IMR-90 (cell line): ENCODE measurements around the gene FOXK1. TPM values are rescaled to one million over a fixed set of nuclear protein-coding genes. Genes with fewer than 3 reads are reported as not detected.

Experiments
- ATAC-seq: fragments of 200-7000 bp; cut with Tn5 transposase; 2 replicates; pipeline ENCODE4 v1.9.1; 2020; ENCODE audit warnings: low read depth, mild to moderate bottlenecking, moderate library complexity
- BruUV-seq: library from RNA; stranded (reverse); fragments of 400-500 nt; replicated peaks from 2 replicates; lab custom pipeline; 2021; lab: Mats Ljungman, UMichigan
- CTCF ChIA-PET: fragments of 300-600 bp; formaldehyde crosslinking; extraction: SDS; loops from one replicate; lab custom pipeline; 2021; ENCODE audit warnings: antibody characterized with exemption; lab: Yijun Ruan, JAX
- POLR2A ChIA-PET: fragments of 300-600 bp; sonication (Branson Sonifier 250); formaldehyde crosslinking; loops from one replicate; lab custom pipeline; 2022; ENCODE audit warnings: antibody characterized with exemption; ENCODE audit not compliant: unreplicated experiment; lab: Charles Lee
- DNase-seq: peaks from one replicate; pipeline ENCODE4 v3.0.0; 2013
- H2AFZ ChIP-seq: replicated peaks from 2 replicates; pipeline ENCODE3; 2013; ENCODE audit warnings: low read length, mild to moderate bottlenecking; ENCODE audit not compliant: poor library complexity
- H2AK5ac ChIP-seq: 2 replicates; pipeline ENCODE4 v1.6.1; 2013; ENCODE audit warnings: low read depth, low read length, inconsistent platforms
- H2AK9ac ChIP-seq: replicated peaks from 2 replicates; pipeline ENCODE3; 2013; ENCODE audit warnings: mild to moderate bottlenecking, low read depth, low read length, moderate library complexity; ENCODE audit not compliant: poor library complexity
- H2BK120ac ChIP-seq: 2 replicates; pipeline ENCODE4 v1.6.1; 2013; ENCODE audit warnings: low read depth, low read length, inconsistent platforms
- H2BK15ac ChIP-seq: 3 replicates; pipeline ENCODE4 v1.6.1; 2013; ENCODE audit warnings: low read depth, low read length, inconsistent platforms
- H2BK20ac ChIP-seq: 2 replicates; pipeline ENCODE4 v1.6.1; 2013; ENCODE audit warnings: low read depth, mild to moderate bottlenecking, inconsistent platforms, low read length, moderate library complexity
- H2BK5ac ChIP-seq: 2 replicates; pipeline ENCODE4 v1.6.1; 2013; ENCODE audit warnings: mild to moderate bottlenecking, low read depth, low read length, inconsistent platforms; ENCODE audit not compliant: poor library complexity, severe bottlenecking
- H3K14ac ChIP-seq: replicated peaks from 2 replicates; pipeline ENCODE4 v1.6.1; 2013; ENCODE audit warnings: low read depth, low read length, inconsistent platforms
- H3K18ac ChIP-seq: 2 replicates; pipeline ENCODE4 v1.6.1; 2013; ENCODE audit warnings: low read depth, low read length, control low read depth
- H3K23ac ChIP-seq: 2 replicates; pipeline ENCODE4 v1.6.1; 2013; ENCODE audit warnings: low read depth, low read length, inconsistent platforms
- H3K27ac ChIP-seq: 2 replicates; pipeline ENCODE4 v1.5.1; 2013; ENCODE audit warnings: mild to moderate bottlenecking, control low read depth, low read length; ENCODE audit not compliant: insufficient read depth
- H3K27me3 ChIP-seq: 2 replicates; pipeline ENCODE4 v1.6.1; 2013; ENCODE audit warnings: low read length; ENCODE audit not compliant: control insufficient read depth, insufficient read depth
- H3K36me3 ChIP-seq: 2 replicates; pipeline ENCODE4 v1.6.1; 2013; ENCODE audit warnings: low read length, mixed read lengths; ENCODE audit not compliant: control insufficient read depth, insufficient read depth
- H3K4ac ChIP-seq: 2 replicates; pipeline ENCODE4 v1.6.1; 2013; ENCODE audit warnings: low read depth, low read length, inconsistent platforms
- H3K4me1 ChIP-seq: 2 replicates; pipeline ENCODE4 v1.6.1; 2013; ENCODE audit warnings: low read length, mixed read lengths; ENCODE audit not compliant: control insufficient read depth, insufficient read depth
- H3K4me2 ChIP-seq: 2 replicates; pipeline ENCODE4 v1.6.1; 2013; ENCODE audit warnings: low read depth, mild to moderate bottlenecking, control low read depth, low read length, moderate library complexity
- H3K4me3 ChIP-seq: 2 replicates; pipeline ENCODE4 v1.5.1; 2013; ENCODE audit warnings: low read depth, mild to moderate bottlenecking, control low read depth, low read length, moderate library complexity; ENCODE audit not compliant: insufficient read depth
- H3K56ac ChIP-seq: 2 replicates; pipeline ENCODE4 v1.6.1; 2013; ENCODE audit warnings: low read length, inconsistent platforms; ENCODE audit not compliant: insufficient read depth; ENCODE audit errors: extremely low read depth
- H3K79me1 ChIP-seq, 2 experiments: 2 replicates each; pipeline ENCODE4 v1.6.1; 2013; ENCODE audit warnings: low read length in 2 of 2, inconsistent platforms in 1 of 2, low read depth in 1 of 2
- H3K9ac ChIP-seq: 2 replicates; pipeline ENCODE4 v1.6.1; 2013; ENCODE audit warnings: low read depth, low read length, control low read depth
- H3K9me1 ChIP-seq: 2 replicates; pipeline ENCODE4 v1.6.1; 2013; ENCODE audit warnings: low read length, inconsistent platforms; ENCODE audit not compliant: insufficient read depth
- H3K9me3 ChIP-seq: 2 replicates; pipeline ENCODE4 v1.6.1; 2013; ENCODE audit warnings: low read length; ENCODE audit not compliant: control insufficient read depth, insufficient read depth
- H4K20me1 ChIP-seq: 2 replicates; pipeline ENCODE4 v1.6.1; 2013; ENCODE audit warnings: low read length, inconsistent platforms; ENCODE audit not compliant: insufficient read depth
- H4K5ac ChIP-seq: 2 replicates; pipeline ENCODE4 v1.6.1; 2013; ENCODE audit warnings: mild to moderate bottlenecking, low read depth, low read length, control low read depth
- H4K8ac ChIP-seq, 2 experiments: 2 replicates each; pipeline ENCODE4 v1.6.1; 2013; ENCODE audit warnings: low read depth in 2 of 2, low read length in 2 of 2, control low read depth in 1 of 2, inconsistent platforms in 1 of 2
- H4K91ac ChIP-seq: 2 replicates; pipeline ENCODE4 v1.6.1; 2013; ENCODE audit warnings: low read depth, low read length, inconsistent platforms; ENCODE audit not compliant: insufficient read depth
- BHLHE40 ChIP-seq: fragments of 150-350 bp; IDR thresholded peaks from 2 replicates; pipeline ENCODE4 v1.6.1; 2016; ENCODE audit warnings: mild to moderate bottlenecking, low read depth, low read length
- CEBPB ChIP-seq: IDR thresholded peaks from 2 replicates; pipeline ENCODE4 v1.6.1; 2012; ENCODE audit warnings: low read depth, low read length, improper control_type of control experiment
- CTCF ChIP-seq: conservative IDR thresholded peaks from 2 replicates; pipeline ENCODE4 v1.5.1; 2012; ENCODE audit warnings: mild to moderate bottlenecking, low read depth, low read length, improper control_type of control experiment
- ELK1 ChIP-seq: fragments of 150-350 bp; IDR thresholded peaks from 2 replicates; pipeline ENCODE4 v1.6.1; 2016; ENCODE audit warnings: low read depth, mild to moderate bottlenecking, low read length, moderate library complexity, borderline replicate concordance
- FOS ChIP-seq: fragments of 150-350 bp; IDR thresholded peaks from 2 replicates; pipeline ENCODE4 v1.6.1; 2016; ENCODE audit warnings: low read depth, low read length
- MAFK ChIP-seq: IDR thresholded peaks from 2 replicates; pipeline ENCODE4 v1.6.1; 2012; ENCODE audit warnings: low read depth, low read length, improper control_type of control experiment
- MAZ ChIP-seq: IDR thresholded peaks from 2 replicates; pipeline ENCODE4 v1.6.1; 2012; ENCODE audit warnings: low read depth, mild to moderate bottlenecking, low read length, improper control_type of control experiment, moderate library complexity, borderline replicate concordance
- MXI1 ChIP-seq: IDR thresholded peaks from 2 replicates; pipeline ENCODE4 v1.6.1; 2012; ENCODE audit warnings: low read depth, mild to moderate bottlenecking, low read length, moderate library complexity, borderline replicate concordance
- NFE2L2 ChIP-seq: fragments of 150-350 bp; IDR thresholded peaks from 2 replicates; pipeline ENCODE4 v1.6.1; 2016; ENCODE audit warnings: low read depth, mild to moderate bottlenecking, low read length
- POLR2A ChIP-seq: IDR thresholded peaks from 2 replicates; pipeline ENCODE4 v1.6.1; 2012; ENCODE audit warnings: mild to moderate bottlenecking, low read depth, low read length
- RAD21 ChIP-seq: IDR thresholded peaks from 2 replicates; pipeline ENCODE4 v1.6.1; 2012; ENCODE audit warnings: low read length, improper control_type of control experiment
- RCOR1 ChIP-seq: IDR thresholded peaks from 2 replicates; pipeline ENCODE4 v1.6.1; 2012; ENCODE audit warnings: mild to moderate bottlenecking, low read length, improper control_type of control experiment; ENCODE audit not compliant: insufficient replicate concordance
- RFX5 ChIP-seq: IDR thresholded peaks from 2 replicates; pipeline ENCODE4 v1.8.0; 2012; ENCODE audit warnings: low read depth, mild to moderate bottlenecking, low read length, moderate library complexity
- SMC3 ChIP-seq: fragments of 150-350 bp; IDR thresholded peaks from 2 replicates; pipeline ENCODE4 v1.6.1; 2016; ENCODE audit warnings: low read depth, mild to moderate bottlenecking, antibody characterized with exemption, low read length, moderate library complexity
- WGBS, 2 experiments: methylation state at CpG; one replicate each; pipeline versions ENCODE4 v1.1.5 to v1.1.7; 2013; ENCODE audit warnings: missing lambda C conversion rate in 2 of 2; ENCODE audit not compliant: insufficient read length in 1 of 2; ENCODE audit errors: extremely low coverage in 2 of 2; 5-methylcytosine and 5-hydroxymethylcytosine counted together
- dilution Hi-C: fragments of 300-500 bp; cut with HindIII; formaldehyde crosslinking; loops from one replicate; pipeline ENCODE4 v1.14.3; 2018; ENCODE audit warnings: low sequenced_read_pairs; ENCODE audit not compliant: unreplicated experiment
- in situ Hi-C: fragments of 300-500 bp; cut with MboI; formaldehyde crosslinking; loops from 3 replicates; pipeline ENCODE4 v1.14.3; 2019; ENCODE audit warnings: low sequenced_read_pairs, inconsistent platforms, mixed read lengths
- intact Hi-C: fragments of 100-400 bp; cut with micrococcal nuclease; formaldehyde crosslinking; loops from 2 replicates; pipeline ENCODE4 v1.10.0; 2022
- polyA plus RNA-seq, 3 experiments: library from polyadenylated mRNA; depleted of rRNA; stranded (reverse); fragments of >200 nt; gene quantifications; 2 replicates each; pipeline ENCODE4 v1.2.3, GENCODE V29; 2012; ENCODE audit warnings: low replicate concordance in 1 of 3
- total RNA-seq: library from RNA; depleted of rRNA; stranded (reverse); fragments of >200 nt; gene quantifications from 2 replicates; pipeline ENCODE4 v1.2.3, GENCODE V29; 2012
- TF ChIP-seq, protein P1 (sequence below): fragments of 150-350 bp; IDR thresholded peaks from 2 replicates; pipeline ENCODE4 v1.6.1; 2017; ENCODE audit warnings: mild to moderate bottlenecking, antibody characterized with exemption, low read length, low read depth

The FOXK1 gene
- total and polyA plus RNA-seq, 2 of the 4 experiments (the other 2 are of a cell fraction): 4.3 to 8.8 TPM

GRCh38 chr7:4792537-4793126 lies 110.5 kb downstream of the FOXK1 start:
- no peaks in the 10 kb centered on the region for H3K27me3 ChIP-seq
- dilution Hi-C loops: no loop called here
- H2AFZ ChIP-seq: peak overlapping the region; percentile 32
- BruUV-seq: no TSS peak
- H3K14ac ChIP-seq: no peak overlapping the region
- H2BK5ac ChIP-seq: no peak overlapping the region
- no peak overlapping the region for H2AK5ac ChIP-seq
- no peak overlapping the region for H4K8ac ChIP-seq
- H3K18ac ChIP-seq: no peak overlapping the region
- no peak overlapping the region for H2BK20ac ChIP-seq
- no peak overlapping the region for H4K5ac ChIP-seq
- H3K4me3 ChIP-seq: no peak overlapping the region
- 61% methylated on average over 32 of the region's 47 CpGs; no CpG with 5 or more reads in 1 of the 2 experiments for WGBS, 2 experiments
- CTCF ChIA-PET: interaction anchor here (0.9 kb wide), 1 partner anchor 17 kb away, joined by 3 read pairs; the partner anchor contains the start of gene AP5Z1
- H3K4ac ChIP-seq: no peak overlapping the region
- no peak overlapping the region for H3K9ac ChIP-seq
- H3K9me1 ChIP-seq: 0 out of 2 replicates have a peak, but pooled peaks cover 3% of the 10 kb centered on the region
- H2BK15ac ChIP-seq: no peak overlapping the region
- no peak overlapping the region for H3K27ac ChIP-seq
- in situ Hi-C loops: no loop called here
- no peaks in the 10 kb centered on the region for H3K9me3 ChIP-seq
- TF ChIP-seq RAD21: no peak
- no peak for TF ChIP-seq CTCF
- TF ChIP-seq FOS: no peak
- no peak for TF ChIP-seq MXI1
- TF ChIP-seq NFE2L2: no peak
- TF ChIP-seq RFX5: no peak
- TF ChIP-seq SMC3: no peak
- no peak for TF ChIP-seq MAZ
- no peak for TF ChIP-seq ELK1
- no peak for TF ChIP-seq MAFK
- TF ChIP-seq POLR2A: no peak
- TF ChIP-seq, protein P1, sequence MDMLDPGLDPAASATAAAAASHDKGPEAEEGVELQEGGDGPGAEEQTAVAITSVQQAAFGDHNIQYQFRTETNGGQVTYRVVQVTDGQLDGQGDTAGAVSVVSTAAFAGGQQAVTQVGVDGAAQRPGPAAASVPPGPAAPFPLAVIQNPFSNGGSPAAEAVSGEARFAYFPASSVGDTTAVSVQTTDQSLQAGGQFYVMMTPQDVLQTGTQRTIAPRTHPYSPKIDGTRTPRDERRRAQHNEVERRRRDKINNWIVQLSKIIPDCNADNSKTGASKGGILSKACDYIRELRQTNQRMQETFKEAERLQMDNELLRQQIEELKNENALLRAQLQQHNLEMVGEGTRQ: no peak
- no peak for TF ChIP-seq CEBPB
- no peak for TF ChIP-seq BHLHE40
- no peak for TF ChIP-seq RCOR1
- peak overlapping the region; percentile 28 for H2AK9ac ChIP-seq
- no peak overlapping the region for H3K23ac ChIP-seq
- ATAC-seq (no peak; the same call in 1 of the 2 replicates), DNase-seq (no peak)
- H2BK120ac ChIP-seq: no peak overlapping the region
- peaks cover 44% of the 10 kb centered on the region for H3K36me3 ChIP-seq
- no peak overlapping the region for H3K4me2 ChIP-seq
- H4K20me1 ChIP-seq: no peaks in the 10 kb centered on the region
- POLR2A ChIA-PET: interaction anchor here (0.5 to 0.6 kb wide), 2 partner anchors 14 to 106 kb away, joined by 4 read pairs; no protein-coding TSS in a partner anchor
- no peak overlapping the region for H3K56ac ChIP-seq
- H3K4me1 ChIP-seq: no peaks in the 10 kb centered on the region
- intact Hi-C loops: no loop called here
- no peaks in the 10 kb centered on the region for H3K79me1 ChIP-seq
- H4K91ac ChIP-seq: no peak overlapping the region
